ENCODE measurements around the gene BIVM.
"Not testable (repeated sequence)": the region's sequence is repeated elsewhere in the genome, so short reads cannot be mapped to it uniquely, and the experiment has no call there.

Gene BIVM

GRCh38 chr13:102798581-102799425, at the start of gene BIVM, which contains the start of gene POGLUT2:
Gene BIVM (plus strand): TSS chr13:102799119. CDS start chr13:102807268, 8,149 bp downstream.
Gene POGLUT2 (minus strand): TSS chr13:102798976. CDS start chr13:102798670, 306 bp downstream.
- DNase-seq (ENCODE audit: low read depth): peak; percentile 80

DNA sequence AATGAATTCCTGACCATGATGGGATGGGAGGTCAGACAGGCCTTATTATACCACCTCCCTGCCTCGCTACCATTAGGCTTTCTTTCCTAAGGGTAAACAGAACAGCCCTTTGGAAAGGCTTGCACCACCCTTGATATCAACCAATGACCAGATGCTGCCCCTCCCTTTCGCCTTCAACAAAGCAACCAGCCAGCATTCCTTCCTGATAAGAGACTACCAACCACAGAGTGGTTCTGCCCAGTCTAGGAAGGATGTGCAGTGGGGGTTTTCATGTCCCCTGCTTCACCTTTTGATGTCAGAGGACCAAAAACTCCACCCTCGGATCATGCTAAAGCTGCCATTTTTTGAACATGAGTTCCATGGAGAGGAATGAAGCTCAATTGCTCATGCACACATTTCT, 47.0 kb upstream of the BIVM start:
- no peak for DNase-seq (ENCODE audit: low read depth)

- no peak for DNase-seq (ENCODE audit: low read depth)
These were observed 41.9 kb upstream of the BIVM start for GRCh38 chr13:102757006-102757405.

GRCh38 chr13:102758842-102759241, 40.1 kb upstream of the BIVM start:
- DNase-seq (ENCODE audit: low read depth): no peak

- no peak for DNase-seq (ENCODE audit: low read depth)
These were observed 37.8 kb upstream of the BIVM start for GRCh38 chr13:102761071-102761470.

DNA sequence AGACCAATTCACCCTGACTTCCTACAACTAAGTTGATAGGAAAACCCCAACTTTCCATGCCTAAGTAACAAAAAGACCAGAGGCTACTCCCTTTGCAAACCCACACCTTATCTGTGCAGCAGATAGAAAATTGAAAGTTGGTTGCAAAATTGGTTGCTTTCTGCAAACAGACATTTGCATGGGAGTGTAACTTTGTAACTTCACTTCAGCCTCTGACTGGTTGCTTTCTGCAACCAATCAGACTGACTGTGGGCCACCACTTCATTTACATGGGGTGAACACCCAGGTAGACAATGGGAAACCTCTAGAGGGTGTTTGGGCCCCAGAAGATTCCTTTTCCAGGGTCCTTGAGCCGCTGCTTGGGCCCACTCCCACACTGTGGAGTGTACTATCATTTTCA, 35.2 kb upstream of the BIVM start:
- no peak for DNase-seq (ENCODE audit: low read depth)

DNA sequence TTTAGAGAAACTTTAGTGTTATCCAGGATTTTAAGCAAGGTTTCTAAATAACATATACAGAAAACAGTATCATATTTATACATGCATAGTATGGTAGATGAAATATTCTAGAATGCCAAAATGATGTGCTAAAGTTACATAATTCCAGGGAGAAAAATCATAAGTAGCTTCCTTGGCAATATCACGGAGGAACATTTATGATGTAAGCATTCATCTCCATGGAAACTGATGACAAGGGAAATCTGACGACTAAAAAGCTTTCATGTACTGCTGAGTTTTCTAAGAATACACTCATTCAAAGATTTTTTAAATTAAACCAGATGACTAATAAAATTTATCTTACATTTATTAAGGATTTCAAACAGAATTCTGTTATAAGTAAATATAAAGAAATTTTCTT, 30.0 kb upstream of the BIVM start:
- no peak for DNase-seq (ENCODE audit: low read depth)

GRCh38 chr13:102769679-102770078, 29.2 kb upstream of the BIVM start:
- DNase-seq (ENCODE audit: low read depth): no peak

DNA sequence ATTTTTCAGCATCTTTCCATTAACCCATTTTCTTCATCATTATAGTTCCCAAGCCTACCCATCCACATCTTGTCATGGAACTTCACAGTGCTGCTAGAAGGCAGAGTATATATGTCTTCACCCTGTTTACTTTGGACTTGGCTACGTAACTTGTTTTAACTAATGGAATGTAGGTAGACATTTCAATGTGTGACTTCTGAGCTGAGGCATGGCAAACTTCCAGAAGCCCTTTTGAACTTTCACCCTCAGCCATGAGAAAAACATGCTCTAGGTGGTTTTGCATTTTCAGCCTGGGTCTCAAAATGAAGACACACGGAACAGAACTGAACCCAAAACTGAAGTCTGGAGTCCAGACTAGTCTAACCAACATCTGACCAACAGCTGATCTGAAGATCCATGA, 28.5 kb upstream of the BIVM start:
- no peak for DNase-seq (ENCODE audit: low read depth)

DNA sequence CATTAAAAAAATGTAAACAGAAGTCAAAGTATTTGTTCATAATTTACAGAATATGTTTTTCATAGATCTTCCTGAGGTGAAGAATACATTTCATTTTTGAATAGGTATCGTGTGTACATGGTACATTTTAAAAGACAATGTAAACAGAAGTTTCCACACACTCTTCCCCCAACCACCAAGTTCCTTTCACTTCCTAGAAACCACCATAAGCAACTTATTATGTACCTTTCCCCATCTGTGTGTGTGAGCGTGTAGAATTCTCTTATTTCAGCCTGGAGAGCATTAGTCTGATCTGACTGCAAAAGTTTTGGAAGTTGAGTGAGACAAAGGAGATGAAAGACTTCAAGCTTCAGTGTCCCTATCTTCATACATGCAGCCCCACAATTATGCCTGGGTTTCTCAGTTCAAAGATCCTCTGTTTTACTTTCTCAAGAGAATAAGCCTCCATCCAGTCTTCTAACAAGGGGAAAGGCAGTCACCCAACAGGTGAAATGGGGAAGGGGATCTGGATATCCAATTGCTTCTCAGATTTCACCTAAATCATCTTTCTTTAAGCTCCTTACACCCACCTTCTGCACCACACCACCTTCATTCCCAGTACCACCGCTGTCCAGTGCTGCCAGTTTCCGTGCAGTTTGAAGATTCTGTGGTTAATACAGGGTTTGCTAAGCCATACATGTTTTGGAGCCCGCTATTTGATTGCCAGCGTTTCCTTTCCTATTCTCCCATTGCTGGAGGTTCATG, 27.4 kb upstream of the BIVM start:
- no peak for DNase-seq (ENCODE audit: low read depth)

GRCh38 chr13:102772042-102772425, 26.9 kb upstream of the BIVM start:
- no peak for DNase-seq (ENCODE audit: low read depth)

- DNase-seq (ENCODE audit: low read depth): peak; percentile 63
These were observed 25.3 kb upstream of the BIVM start, which contains the start of gene TEX30 for GRCh38 chr13:102773441-102774213. Gene TEX30 (minus strand): TSS chr13:102773786. CDS start chr13:102770026, 3,760 bp downstream.

- DNase-seq (ENCODE audit: low read depth): no peak
These were observed 24.7 kb upstream of the BIVM start for GRCh38 chr13:102774214-102774568.

GRCh38 chr13:102774591-102775520, 24.1 kb upstream of the BIVM start:
- DNase-seq (ENCODE audit: low read depth): no peak

GRCh38 chr13:102776271-102776670, 22.6 kb upstream of the BIVM start:
- DNase-seq (ENCODE audit: low read depth): no peak

DNA sequence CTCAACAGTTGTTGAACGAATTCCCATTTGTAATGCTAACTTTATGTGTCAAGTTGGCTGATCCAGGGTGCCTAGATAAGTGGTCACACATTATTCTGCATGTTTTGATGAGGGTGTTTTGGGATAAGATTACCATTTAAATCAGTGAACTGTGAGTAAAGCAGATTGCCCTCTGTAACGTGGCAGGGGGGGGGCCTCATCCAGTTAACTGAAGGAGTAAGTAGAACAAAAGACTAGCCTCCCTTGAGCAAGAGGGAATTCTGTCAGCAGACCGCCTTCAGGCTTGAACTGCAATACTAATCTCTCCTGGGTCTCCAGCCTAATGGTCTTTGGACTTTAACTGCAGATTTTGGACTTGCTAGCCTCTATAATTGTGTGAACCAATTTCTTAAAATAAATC, 21.2 kb upstream of the BIVM start:
- DNase-seq (ENCODE audit: low read depth): no peak

DNA sequence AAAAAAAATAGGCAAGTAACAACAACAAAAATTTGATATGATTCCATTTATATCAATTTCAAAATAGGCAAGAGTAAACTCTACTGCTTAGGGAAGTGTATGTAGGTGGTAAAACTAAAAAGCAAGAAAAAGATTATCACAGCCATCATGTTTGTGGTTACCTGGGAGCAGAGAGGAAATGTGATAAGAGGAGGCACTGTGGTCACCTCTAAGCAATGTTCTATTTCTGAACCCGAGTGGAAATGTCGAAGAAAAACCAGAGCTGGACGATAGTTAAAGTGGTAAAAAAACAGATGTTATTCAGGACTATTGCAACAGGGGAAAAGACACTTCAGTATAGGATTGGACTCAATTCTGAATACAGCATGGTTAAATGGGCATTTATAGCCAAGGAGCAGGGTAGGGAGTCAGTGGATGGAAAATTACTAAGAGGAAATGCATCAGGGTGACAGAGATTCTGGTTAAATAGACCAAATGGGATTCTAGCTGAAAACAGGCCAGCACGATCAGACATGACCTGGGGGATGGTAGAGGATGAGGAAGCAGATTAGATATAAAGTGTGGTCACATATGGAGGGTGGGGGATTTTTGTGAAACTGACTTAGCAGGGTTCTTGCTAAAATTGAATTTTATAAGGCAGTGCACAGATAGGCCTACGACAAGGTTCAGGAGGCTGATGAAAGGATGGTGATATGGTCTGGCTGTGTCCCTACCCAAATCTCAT, 19.3 kb upstream of the BIVM start:
- no peak for DNase-seq (ENCODE audit: low read depth)

DNA sequence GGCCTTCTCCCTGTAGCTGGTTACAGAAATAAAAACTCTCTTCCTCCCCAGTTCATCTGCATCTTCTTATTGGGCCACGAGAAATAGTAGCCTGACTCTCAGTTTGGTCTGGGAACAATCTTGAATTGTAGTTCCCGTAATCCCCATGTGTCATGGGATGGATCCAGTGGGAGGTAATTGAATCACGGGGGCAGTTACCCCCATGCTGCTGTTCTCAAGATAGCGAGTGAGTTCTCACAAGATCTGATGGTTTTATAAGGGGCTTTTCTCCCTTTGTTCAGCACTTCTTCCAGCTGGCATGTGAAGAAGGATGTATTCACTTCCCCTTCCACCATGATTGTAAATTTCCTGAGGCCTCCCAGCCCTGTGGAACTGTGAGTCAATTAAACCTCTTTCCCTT, 18.3 kb upstream of the BIVM start:
- DNase-seq (ENCODE audit: low read depth): not testable (repeated sequence)

GRCh38 chr13:102781591-102781990, 17.3 kb upstream of the BIVM start:
- DNase-seq (ENCODE audit: low read depth): no peak

DNA sequence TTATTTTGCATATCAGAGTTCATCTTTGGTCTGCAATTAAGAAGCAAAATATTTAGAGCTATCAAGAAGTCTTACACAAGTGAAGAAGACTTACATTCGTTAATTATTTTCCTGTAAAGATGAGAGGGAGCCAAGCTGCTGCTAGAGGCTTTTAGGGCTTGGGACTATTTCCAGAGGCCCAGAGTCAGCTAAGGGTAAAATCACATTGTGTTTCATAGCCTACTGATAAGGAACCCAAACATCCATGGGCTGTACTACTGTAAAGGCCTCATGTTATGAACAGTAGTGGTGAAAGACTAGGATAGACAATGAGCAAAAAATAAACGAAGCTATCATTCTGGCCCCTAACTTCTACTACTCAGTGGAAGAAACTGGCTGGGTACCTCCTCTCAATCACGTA, 14.4 kb upstream of the BIVM start:
- no peak for DNase-seq (ENCODE audit: low read depth)

DNA sequence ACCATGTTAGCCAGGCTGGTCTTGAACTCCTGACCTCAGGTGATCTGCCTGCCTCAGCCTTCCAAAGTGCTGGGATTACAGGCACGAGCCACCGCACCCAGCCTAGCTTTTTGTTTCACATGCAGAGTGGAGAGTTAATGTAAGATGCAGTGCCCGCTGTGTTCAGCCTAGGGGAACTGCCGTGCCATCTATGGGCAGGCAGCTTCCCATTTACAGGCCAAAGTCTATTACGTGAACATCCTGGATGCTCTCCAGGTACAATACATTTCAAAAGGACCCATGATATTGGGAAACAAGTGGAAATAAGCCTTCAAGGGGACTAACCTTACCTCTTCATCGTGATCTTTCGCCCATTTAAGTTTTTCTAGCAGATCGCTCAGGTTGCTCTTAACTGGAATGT, 10.2 kb upstream of the BIVM start:
- DNase-seq (ENCODE audit: low read depth): no peak

Measured in GM04504 (cell line).